ENCODE results near the gene RHBDD2.
"Not testable (repeated sequence)": the region's sequence is repeated elsewhere in the genome, so short reads cannot be mapped to it uniquely, and the experiment has no call there.

The RHBDD2 gene

GRCh38 chr7:75887669-75888369 lies 9.0 kb downstream of the RHBDD2 start:
- TF ChIP-seq LEF1 (IDR thresholded peaks at IDR 0.05; ENCODE audit: borderline replicate concordance) (no peak), BHLHE40 (IDR thresholded peaks at IDR 0.05; ENCODE audit: borderline replicate concordance) (no peak), NFRKB (IDR thresholded peaks at IDR 0.05) (no peak), SUZ12 (IDR thresholded peaks at IDR 0.05) (no peak), ELF4 (IDR thresholded peaks at IDR 0.05) (no peak), ARNT (IDR thresholded peaks at IDR 0.05) (no peak), HDGF (IDR thresholded peaks at IDR 0.05; ENCODE audit: borderline replicate concordance) (no peak), FOXA1 (IDR thresholded peaks at IDR 0.05) (no peak), ZNF384 (IDR thresholded peaks at IDR 0.05) (no peak), FOXK2 (IDR thresholded peaks at IDR 0.05) (no peak), PKNOX1 (IDR thresholded peaks at IDR 0.05) (no peak), FOXM1 (IDR thresholded peaks at IDR 0.05; ENCODE audit: borderline replicate concordance) (no peak), TARDBP (IDR thresholded peaks at IDR 0.05) (no peak), SP1 (IDR thresholded peaks at IDR 0.05) (no peak), CTBP1 (IDR thresholded peaks at IDR 0.05; ENCODE audit: borderline replicate concordance) (no peak), L3MBTL2 (conservative IDR thresholded peaks at IDR 0.05) (no peak)
- ChIA-PET POLR2A (no interaction called here), CTCF (no interaction called here)

GRCh38 chr7:75888464-75889222 lies 9.8 kb downstream of the RHBDD2 start:
- POLR2A ChIA-PET = no interaction called here
- CTCF ChIA-PET = no interaction called here
- TF ChIP-seq FOXA1 (IDR thresholded peaks at IDR 0.05) = no peak
- no peak for TF ChIP-seq ZNF384 (IDR thresholded peaks at IDR 0.05)
- TF ChIP-seq L3MBTL2 (conservative IDR thresholded peaks at IDR 0.05) = no peak
- TF ChIP-seq FOXM1 (IDR thresholded peaks at IDR 0.05; ENCODE audit: borderline replicate concordance) = no peak
- TF ChIP-seq BHLHE40 (IDR thresholded peaks at IDR 0.05; ENCODE audit: borderline replicate concordance) = no peak
- TF ChIP-seq FOXK2 (IDR thresholded peaks at IDR 0.05) = no peak
- no peak for TF ChIP-seq ARNT (IDR thresholded peaks at IDR 0.05)
- no peak for TF ChIP-seq SP1 (IDR thresholded peaks at IDR 0.05)
- no peak for TF ChIP-seq TARDBP (IDR thresholded peaks at IDR 0.05)
- no peak for TF ChIP-seq CTBP1 (IDR thresholded peaks at IDR 0.05; ENCODE audit: borderline replicate concordance)
- TF ChIP-seq PKNOX1 (IDR thresholded peaks at IDR 0.05) = no peak
- TF ChIP-seq NFRKB (IDR thresholded peaks at IDR 0.05) = no peak
- TF ChIP-seq ELF4 (IDR thresholded peaks at IDR 0.05) = no peak
- no peak for TF ChIP-seq HDGF (IDR thresholded peaks at IDR 0.05; ENCODE audit: borderline replicate concordance)
- TF ChIP-seq SUZ12 (IDR thresholded peaks at IDR 0.05) = no peak
- TF ChIP-seq LEF1 (IDR thresholded peaks at IDR 0.05; ENCODE audit: borderline replicate concordance) = no peak
- no peak for DNase-seq (ENCODE audit: extremely low spot score)

More at GRCh38 chr7:75887669-75888369, 9.0 kb downstream of the RHBDD2 start:
- DNase-seq (ENCODE audit: extremely low spot score) = no peak

GRCh38 chr7:75889223-75889825 lies 10.5 kb downstream of the RHBDD2 start:
- TF ChIP-seq SUZ12 (IDR thresholded peaks at IDR 0.05) = no peak
- TF ChIP-seq BHLHE40 (IDR thresholded peaks at IDR 0.05; ENCODE audit: borderline replicate concordance) = no peak
- TF ChIP-seq HDGF (IDR thresholded peaks at IDR 0.05; ENCODE audit: borderline replicate concordance) = no peak
- TF ChIP-seq CTBP1 (IDR thresholded peaks at IDR 0.05; ENCODE audit: borderline replicate concordance) = no peak
- TF ChIP-seq ARNT (IDR thresholded peaks at IDR 0.05) = no peak
- no peak for TF ChIP-seq FOXA1 (IDR thresholded peaks at IDR 0.05)
- TF ChIP-seq ELF4 (IDR thresholded peaks at IDR 0.05) = no peak
- no peak for TF ChIP-seq FOXK2 (IDR thresholded peaks at IDR 0.05)
- no peak for TF ChIP-seq LEF1 (IDR thresholded peaks at IDR 0.05; ENCODE audit: borderline replicate concordance)
- no peak for TF ChIP-seq L3MBTL2 (conservative IDR thresholded peaks at IDR 0.05)
- no peak for TF ChIP-seq ZNF384 (IDR thresholded peaks at IDR 0.05)
- TF ChIP-seq TARDBP (IDR thresholded peaks at IDR 0.05) = no peak
- no peak for TF ChIP-seq PKNOX1 (IDR thresholded peaks at IDR 0.05)
- no peak for TF ChIP-seq SP1 (IDR thresholded peaks at IDR 0.05)
- no peak for TF ChIP-seq FOXM1 (IDR thresholded peaks at IDR 0.05; ENCODE audit: borderline replicate concordance)
- TF ChIP-seq NFRKB (IDR thresholded peaks at IDR 0.05) = no peak
- ChIA-PET CTCF (no interaction called here), POLR2A (no interaction called here)
- DNase-seq (ENCODE audit: extremely low spot score) = no peak

DNA sequence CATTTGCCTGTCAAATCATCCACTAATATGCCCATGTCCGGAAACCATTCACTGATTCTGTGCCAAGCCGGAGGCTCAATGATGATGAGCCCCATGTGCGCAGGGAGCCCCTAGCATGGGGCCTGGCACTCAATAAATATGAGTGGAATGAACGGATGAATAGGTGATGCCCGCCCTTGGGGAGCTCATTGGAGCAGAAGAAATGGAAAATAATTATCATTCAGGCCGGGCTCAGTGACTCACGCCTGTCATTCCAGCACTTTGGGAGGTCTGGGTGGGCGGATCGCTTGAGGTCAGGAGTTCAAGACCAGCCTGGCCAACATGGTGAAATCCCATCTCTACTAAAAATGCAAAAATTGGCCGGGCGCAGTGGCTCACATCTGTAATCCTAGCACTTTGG lies 11.0 kb downstream of the RHBDD2 start:
- TF ChIP-seq NFRKB (IDR thresholded peaks at IDR 0.05) (no peak), CTBP1 (IDR thresholded peaks at IDR 0.05; ENCODE audit: borderline replicate concordance) (no peak), ELF4 (IDR thresholded peaks at IDR 0.05) (no peak), L3MBTL2 (conservative IDR thresholded peaks at IDR 0.05) (no peak), SUZ12 (IDR thresholded peaks at IDR 0.05) (no peak), BHLHE40 (IDR thresholded peaks at IDR 0.05; ENCODE audit: borderline replicate concordance) (no peak), FOXA1 (IDR thresholded peaks at IDR 0.05) (no peak), SP1 (IDR thresholded peaks at IDR 0.05) (no peak), LEF1 (IDR thresholded peaks at IDR 0.05; ENCODE audit: borderline replicate concordance) (no peak), HDGF (IDR thresholded peaks at IDR 0.05; ENCODE audit: borderline replicate concordance) (no peak), FOXM1 (IDR thresholded peaks at IDR 0.05; ENCODE audit: borderline replicate concordance) (no peak), PKNOX1 (IDR thresholded peaks at IDR 0.05) (no peak), ZNF384 (IDR thresholded peaks at IDR 0.05) (no peak), ARNT (IDR thresholded peaks at IDR 0.05) (no peak), FOXK2 (IDR thresholded peaks at IDR 0.05) (no peak), TARDBP (IDR thresholded peaks at IDR 0.05) (no peak)

GRCh38 chr7:75891237-75891636 lies 12.4 kb downstream of the RHBDD2 start:
- CTCF ChIA-PET; POLR2A ChIA-PET; DNase-seq (ENCODE audit: extremely low spot score): not testable (repeated sequence)

More for the DNA sequence above, 11.0 kb downstream of the RHBDD2 start:
- DNase-seq (ENCODE audit: extremely low spot score) = no peak
- CTCF ChIA-PET = no interaction called here
- POLR2A ChIA-PET = no interaction called here
